ENCODE results near the gene CRYGC. TPM values are rescaled to one million over a fixed set of nuclear protein-coding genes. Genes with fewer than 3 reads are reported as not detected.
A peak's percentile ranks its signal among the peaks of the same experiment; 100 is the strongest.

The CRYGC gene
- total and polyA plus RNA-seq, 2 of the 13 experiments (the other 11 are each of a cell fraction or from before 2014, with no cell fraction given) = 0.20 to 0.27 TPM

DNA sequence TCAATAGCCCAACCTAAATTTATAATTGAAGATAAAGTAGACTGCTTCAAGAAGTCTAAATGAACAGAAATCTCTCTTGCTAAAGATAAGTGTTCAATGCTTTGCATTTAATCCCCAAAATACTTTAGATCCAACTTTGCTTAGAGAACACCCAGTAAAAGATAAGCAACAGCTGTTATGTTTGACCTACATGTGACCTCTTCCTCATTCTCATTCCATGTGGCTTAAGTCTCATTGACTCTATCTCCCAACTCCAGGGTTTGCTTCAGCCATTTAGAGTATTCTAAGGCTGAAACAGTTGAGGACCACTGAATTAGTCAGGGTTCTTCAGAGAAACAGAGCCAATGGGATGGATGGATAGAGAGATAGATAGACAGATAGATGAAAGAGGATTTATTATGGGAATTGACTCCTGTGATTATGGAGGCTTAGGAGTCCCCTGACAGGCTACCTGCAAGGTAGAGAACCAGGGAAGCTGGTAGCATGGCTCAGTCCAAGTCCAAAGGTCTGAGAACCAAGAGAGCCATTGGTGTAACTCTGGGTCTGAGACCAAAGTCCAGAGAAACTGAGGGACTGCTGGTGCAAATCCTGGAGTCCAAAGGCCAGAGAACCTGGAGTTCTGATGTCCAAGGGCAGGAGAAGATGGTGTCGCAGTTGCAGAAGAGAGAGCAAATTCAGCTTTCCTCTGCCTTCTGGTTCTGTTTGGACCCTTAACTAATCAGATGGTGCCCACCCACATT is 37.4 kb downstream of the CRYGC start:
- WGBS (ENCODE audit: low lambda C conversion rate) = 6% methylated on average over 1 of the region's 1 CpG
- DNase-seq (ENCODE audit: low spot score) (no peak), ATAC-seq (no peak), FAIRE-seq (no peak)
- intact Hi-C loops (cut with micrococcal nuclease; ENCODE audit: unreplicated experiment) = no loop called here
- BruUV-seq (replicated peaks) = no TSS peak
- Histone ChIP-seq H4K20me1 (ENCODE audit: insufficient read depth, low read length) (no peaks in the 10 kb centered on the region), H3K4me1 (ENCODE audit: insufficient read depth, low read length) (no peaks in the 10 kb centered on the region; the same call in 1 of the 2 replicates), H3K79me2 (ENCODE audit: insufficient read depth, low read length) (no peaks in the 10 kb centered on the region), H3K4me2 (ENCODE audit: low read depth, low read length) (no peak overlapping the region), H3K9ac (ENCODE audit: insufficient read depth, low read depth, low read length) (no peak overlapping the region), H3K9me3 (ENCODE audit: low read length) (no peaks in the 10 kb centered on the region), H3K27ac (ENCODE audit: extremely low read length, insufficient read depth, low read length) (no peak overlapping the region), H3K36me3 (replicated peaks in 1 of 2; ENCODE audit: control insufficient read depth in 1 of 2, insufficient read depth in 2 of 2, low read length in 2 of 2) (no peaks in the 10 kb centered on the region), H3K4me3 (replicated peaks in 1 of 3; ENCODE audit: insufficient read depth in 1 of 3, low read depth in 2 of 3, low read length in 3 of 3) (no peak overlapping the region), H2AFZ (ENCODE audit: low read length) (no peak overlapping the region), H3K27me3 (ENCODE audit: control insufficient read depth in 1 of 2, insufficient read depth in 2 of 2, low read length in 2 of 2) (peaks cover 3 to 9% of the 10 kb centered on the region in 2 experiments; a peak in 4 of 5 replicates)
- ChIA-PET POLR2A (no interaction called here), CTCF (ENCODE audit: low intra/inter-chr PET ratio, low total read pairs) (no interaction called here)
- TF ChIP-seq HNF4A (CRISPR knock-in tag; IDR thresholded peaks at IDR 0.05) (peak; percentile 69), ZNF816 (CRISPR knock-in tag; IDR thresholded peaks at IDR 0.05; ENCODE audit: borderline replicate concordance) (no peak), HNF4G (IDR thresholded peaks at IDR 0.05; ENCODE audit: borderline replicate concordance, low read depth, low read length) (peak; percentile 44; the same call in 1 of the 2 replicates), HNF4G (CRISPR knock-in tag; IDR thresholded peaks at IDR 0.05; ENCODE audit: borderline replicate concordance, low read depth) (no peak), SNAI1 (CRISPR knock-in tag; IDR thresholded peaks at IDR 0.05; ENCODE audit: borderline replicate concordance) (no peak), CAMTA2 (CRISPR knock-in tag; IDR thresholded peaks at IDR 0.05; ENCODE audit: borderline replicate concordance) (no peak), ZNF788 (CRISPR knock-in tag; IDR thresholded peaks at IDR 0.05; ENCODE audit: borderline replicate concordance) (no peak), KMT2B (CRISPR knock-in tag; IDR thresholded peaks at IDR 0.05) (no peak)
- in situ Hi-C loops (cut with HindIII; ENCODE audit: extremely low pct_ligation_motif_present, low pct_unique_long_range_greater_than_20kb) = no loop called here

DNA sequence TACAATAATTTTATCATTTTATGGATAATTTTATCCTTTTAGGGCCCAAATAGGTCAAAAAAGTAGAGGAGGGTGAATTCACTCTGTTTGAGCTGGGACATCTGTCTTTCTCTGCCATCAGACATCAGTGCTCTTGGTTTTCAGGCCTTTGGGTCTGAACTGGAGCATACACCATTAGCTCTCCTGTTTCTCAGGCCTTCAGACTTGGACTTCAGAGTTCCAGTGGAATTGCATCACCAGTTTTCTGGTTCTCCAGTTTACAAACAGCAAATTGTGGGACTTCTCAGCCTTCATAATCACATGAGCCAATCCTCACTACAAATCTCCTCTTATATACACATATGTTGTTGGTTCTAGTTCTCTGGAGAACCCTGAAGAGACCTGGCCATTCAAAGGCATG is 39.2 kb downstream of the CRYGC start:
- in situ Hi-C loops (cut with HindIII; ENCODE audit: extremely low pct_ligation_motif_present, low pct_unique_long_range_greater_than_20kb) = no loop called here
- no peaks in the 10 kb centered on the region for H3K79me2 ChIP-seq (ENCODE audit: insufficient read depth, low read length)
- no peak overlapping the region for H3K27ac ChIP-seq (ENCODE audit: extremely low read length, insufficient read depth, low read length)
- H3K4me2 ChIP-seq (ENCODE audit: low read depth, low read length) = no peak overlapping the region
- DNase-seq (ENCODE audit: low spot score) (no peak), ATAC-seq (no peak), FAIRE-seq (no peak)
- intact Hi-C loops (cut with micrococcal nuclease; ENCODE audit: unreplicated experiment) = no loop called here
- H3K9ac ChIP-seq (ENCODE audit: insufficient read depth, low read depth, low read length) = no peak overlapping the region
- H4K20me1 ChIP-seq (ENCODE audit: insufficient read depth, low read length) = no peaks in the 10 kb centered on the region
- H3K4me1 ChIP-seq (ENCODE audit: insufficient read depth, low read length) = no peaks in the 10 kb centered on the region; the same call in 1 of the 2 replicates
- H3K4me3 ChIP-seq (replicated peaks in 1 of 3; ENCODE audit: insufficient read depth in 1 of 3, low read depth in 2 of 3, low read length in 3 of 3) = no peak overlapping the region
- no peak overlapping the region for H2AFZ ChIP-seq (ENCODE audit: low read length)
- no peaks in the 10 kb centered on the region for H3K36me3 ChIP-seq (replicated peaks in 1 of 2; ENCODE audit: control insufficient read depth in 1 of 2, insufficient read depth in 2 of 2, low read length in 2 of 2)
- ChIA-PET POLR2A (no interaction called here), CTCF (ENCODE audit: low intra/inter-chr PET ratio, low total read pairs) (no interaction called here)
- TF ChIP-seq ZNF17 (CRISPR knock-in tag; IDR thresholded peaks at IDR 0.05) (peak; percentile 92), POLR2AphosphoS2 (IDR thresholded peaks at IDR 0.05; ENCODE audit: low read depth, low read length) (no peak)
- BruUV-seq (replicated peaks) = no TSS peak
- H3K27me3 ChIP-seq (ENCODE audit: control insufficient read depth in 1 of 2, insufficient read depth in 2 of 2, low read length in 2 of 2) = peaks cover 0 to 3% of the 10 kb centered on the region in 2 experiments; a peak in 1 of 5 replicates
- H3K9me3 ChIP-seq (ENCODE audit: low read length) = no peaks in the 10 kb centered on the region

Data from HepG2 (cell line).